HG02571 (cell line): Measurements from ENCODE around the gene CHMP6.
A peak's percentile ranks its signal among the peaks of the same experiment; 100 is the strongest.

Experiments used
- ATAC-seq: cut with Tn5 transposase; IDR thresholded peaks from one replicate; pipeline ENCODE4 v1.9.1; 2021; ENCODE audit warnings: mild to moderate bottlenecking, moderate library complexity; ENCODE audit not compliant: unreplicated experiment

The CHMP6 gene

DNA sequence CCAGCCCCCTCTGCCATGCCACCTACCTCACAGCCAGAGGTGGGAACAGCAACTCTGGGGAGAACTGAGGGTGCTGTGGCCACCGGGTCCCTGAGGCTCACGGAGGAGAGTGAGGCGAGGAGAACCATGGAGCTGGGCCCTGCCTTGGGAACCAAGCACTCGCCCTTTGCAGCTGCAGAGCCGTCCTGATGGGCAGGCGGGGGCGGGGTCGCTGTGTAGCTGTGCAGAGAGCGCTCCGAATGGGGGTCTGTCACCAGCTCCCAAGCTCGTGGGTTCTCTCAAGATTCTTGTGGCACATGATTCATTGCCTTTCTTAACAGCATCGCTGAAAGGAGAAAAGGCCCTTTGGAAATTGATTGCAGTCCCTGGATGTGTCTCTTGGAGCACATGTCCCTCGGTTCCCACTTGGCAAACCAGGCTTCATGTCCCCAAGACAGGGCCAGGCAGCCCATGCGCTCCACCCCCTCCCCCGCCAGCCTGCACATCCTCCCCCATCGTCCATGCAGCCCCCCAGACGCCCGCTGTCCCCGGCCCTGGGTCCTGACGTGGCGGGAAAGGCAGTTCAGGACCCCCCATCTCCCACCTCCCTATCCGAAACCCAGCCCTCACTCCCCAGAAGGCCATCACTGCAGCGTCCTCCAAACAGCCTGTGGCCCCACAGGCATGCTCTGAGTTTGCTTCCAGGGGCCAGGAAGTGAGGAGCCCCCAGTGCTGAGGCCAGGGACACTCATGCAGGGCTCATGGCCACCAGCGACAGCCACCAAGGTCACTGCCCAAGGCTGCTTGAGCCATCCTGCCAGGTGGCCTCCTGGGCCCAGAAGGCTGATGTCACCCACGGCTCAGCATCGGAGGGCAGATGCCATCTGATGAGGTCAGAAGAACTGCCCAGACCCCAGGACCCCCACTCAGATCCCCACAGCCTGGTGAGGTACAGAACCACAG, 20.6 kb upstream of the CHMP6 start:
- ATAC-seq = no peak

DNA sequence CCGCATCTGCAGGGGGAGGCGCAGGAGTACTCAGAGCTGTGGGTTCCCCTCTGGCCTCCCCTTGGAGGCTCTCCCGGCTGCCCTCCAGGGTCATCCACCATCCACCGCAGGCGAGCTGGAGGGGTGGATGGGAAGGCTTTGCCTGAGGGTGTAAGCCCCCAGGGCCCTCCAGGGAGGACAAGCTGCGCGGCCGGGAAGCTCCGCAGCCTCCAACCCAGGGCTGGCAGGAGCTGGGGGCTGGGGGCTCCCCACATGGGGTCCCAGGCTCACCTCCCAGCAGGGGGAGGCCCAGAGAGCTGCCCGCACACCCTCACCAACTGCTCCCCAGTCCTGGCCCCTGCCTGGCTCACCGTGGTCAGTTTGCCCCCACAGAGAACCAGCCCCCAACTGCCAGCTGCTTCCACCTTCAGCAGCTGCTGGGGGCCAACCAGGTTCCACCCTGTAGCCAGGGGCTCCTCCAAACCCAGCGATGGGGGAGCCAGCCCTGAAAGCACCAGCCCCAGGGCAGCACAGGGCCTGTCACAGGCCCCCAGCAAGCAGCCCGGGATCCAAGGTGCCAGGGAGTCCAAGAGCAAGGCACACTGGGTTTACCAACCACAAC, 19.8 kb upstream of the CHMP6 start:
- no peak for ATAC-seq

DNA sequence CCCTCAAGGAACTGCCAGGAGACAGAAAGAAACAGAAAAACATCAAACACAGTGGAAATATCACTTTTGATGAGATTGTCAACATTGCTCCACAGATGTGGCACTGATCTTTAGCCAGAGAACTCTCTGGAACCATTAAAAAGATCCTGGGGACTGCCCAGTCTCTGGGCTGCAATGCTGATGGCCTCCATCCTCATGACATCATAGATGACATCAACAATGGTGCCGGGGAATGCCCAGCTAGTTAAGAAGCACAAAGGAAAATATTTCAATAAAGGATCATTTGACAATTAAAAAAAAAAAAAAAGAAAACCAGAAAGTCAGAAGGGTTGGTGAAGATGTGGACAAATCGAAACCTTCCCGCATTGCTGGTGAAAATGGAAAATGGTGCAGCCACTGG, 14.9 kb upstream of the CHMP6 start:
- ATAC-seq = no peak

DNA sequence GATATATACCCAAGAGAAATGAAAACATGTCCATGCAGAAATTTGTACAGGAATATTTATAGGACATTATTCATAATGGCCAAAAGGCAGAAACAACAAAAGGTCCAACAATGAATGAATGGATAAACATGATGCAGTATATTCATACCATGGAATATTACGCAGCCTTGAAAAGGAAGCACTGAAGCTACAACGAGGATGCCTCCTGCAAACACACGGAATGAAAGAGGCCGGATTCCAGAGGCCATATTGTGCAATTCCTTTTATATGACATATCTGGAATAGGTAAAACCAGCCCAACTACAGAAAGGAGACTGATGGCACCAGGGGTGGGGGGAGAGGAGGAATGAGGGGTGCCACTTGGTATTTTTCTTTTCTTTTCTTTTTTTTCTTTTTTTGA, 14.5 kb upstream of the CHMP6 start:
- ATAC-seq = no peak

DNA sequence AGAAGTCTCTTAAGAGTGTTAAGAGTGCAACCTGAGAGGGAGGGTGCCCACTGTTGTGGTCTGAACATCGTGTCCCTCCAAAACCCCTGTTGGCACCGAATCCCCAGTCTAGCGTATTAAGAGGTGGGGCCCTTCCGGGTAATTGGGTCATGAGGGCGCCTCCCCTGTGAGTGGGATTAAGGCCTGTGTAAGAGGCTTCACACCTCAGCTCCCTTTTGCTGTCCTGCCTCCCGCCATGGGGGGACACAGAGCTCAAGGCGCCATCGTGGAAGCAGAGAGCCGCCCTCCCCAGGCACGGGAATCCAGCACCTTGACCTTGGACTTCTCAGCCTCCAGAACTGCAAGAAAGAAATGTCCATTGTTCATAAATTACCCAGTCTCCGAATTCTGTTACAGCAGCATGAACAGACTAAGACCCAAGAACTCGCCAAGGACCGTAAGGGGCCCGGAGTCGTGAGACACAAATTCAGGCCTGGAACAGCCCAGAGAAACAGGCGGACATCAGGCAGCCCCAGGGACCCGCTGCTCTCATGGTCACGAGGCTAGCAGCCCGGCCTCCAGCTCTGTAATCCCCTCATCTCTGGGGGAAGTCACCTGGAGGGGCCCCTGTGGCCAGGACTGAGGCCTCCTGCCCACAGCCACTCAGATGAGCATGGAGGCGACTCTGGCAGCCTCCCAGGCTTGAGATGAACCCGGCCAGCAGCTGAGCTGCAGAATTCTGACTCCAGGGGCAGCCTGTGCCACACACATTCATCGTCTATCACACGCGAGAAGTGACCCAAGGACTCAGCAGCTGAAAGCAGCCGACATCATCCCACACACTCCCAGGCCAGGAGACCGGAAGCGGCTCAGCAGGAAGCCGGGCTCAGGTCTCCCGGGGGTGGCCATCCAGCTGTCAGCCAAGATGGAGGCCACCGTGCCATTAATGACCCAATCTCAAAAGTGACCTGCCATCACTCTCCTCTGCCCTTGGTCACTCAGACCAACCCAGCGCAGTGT, 12.8 kb upstream of the CHMP6 start:
- no peak for ATAC-seq

DNA sequence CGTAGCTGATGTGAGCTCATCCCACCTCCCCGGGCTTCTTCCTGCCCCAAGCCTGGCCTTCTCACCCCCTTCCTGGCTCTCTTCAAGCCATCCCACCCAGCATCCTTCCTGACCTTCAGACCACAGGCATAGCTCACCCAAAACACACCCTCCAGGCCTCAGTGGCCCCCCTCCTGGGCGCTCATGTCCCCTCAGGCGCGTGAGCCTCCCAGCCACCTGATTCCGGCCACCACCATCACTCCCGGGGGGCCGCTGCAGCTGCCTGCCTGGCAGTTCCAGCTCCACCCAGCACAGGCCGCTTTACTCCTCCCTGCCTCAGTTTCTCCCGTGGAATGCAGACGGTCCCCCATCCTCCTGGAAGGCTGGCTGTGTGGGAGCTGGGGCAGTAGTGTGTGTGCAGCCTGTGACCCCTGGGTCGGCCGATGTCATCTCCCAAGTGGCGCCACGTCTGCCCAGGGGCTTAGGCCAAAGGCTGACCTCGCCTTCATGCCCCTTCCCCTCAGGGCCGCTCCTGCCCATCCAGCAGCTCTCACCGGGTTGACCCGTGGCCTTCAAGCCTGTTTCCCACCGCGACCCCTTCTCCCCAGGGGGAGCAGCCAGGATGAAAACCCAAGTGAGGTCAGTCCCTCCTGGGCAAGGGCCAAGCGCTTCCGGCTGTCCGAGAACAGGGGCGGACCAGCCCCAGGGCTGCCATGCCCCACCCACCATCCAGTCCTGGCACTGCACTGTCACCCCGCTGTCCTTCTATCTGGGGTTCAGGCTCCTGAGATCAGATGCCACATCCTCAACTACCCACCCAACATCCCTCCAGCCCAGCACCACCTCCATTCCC, 11.9 kb upstream of the CHMP6 start:
- no peak for ATAC-seq

DNA sequence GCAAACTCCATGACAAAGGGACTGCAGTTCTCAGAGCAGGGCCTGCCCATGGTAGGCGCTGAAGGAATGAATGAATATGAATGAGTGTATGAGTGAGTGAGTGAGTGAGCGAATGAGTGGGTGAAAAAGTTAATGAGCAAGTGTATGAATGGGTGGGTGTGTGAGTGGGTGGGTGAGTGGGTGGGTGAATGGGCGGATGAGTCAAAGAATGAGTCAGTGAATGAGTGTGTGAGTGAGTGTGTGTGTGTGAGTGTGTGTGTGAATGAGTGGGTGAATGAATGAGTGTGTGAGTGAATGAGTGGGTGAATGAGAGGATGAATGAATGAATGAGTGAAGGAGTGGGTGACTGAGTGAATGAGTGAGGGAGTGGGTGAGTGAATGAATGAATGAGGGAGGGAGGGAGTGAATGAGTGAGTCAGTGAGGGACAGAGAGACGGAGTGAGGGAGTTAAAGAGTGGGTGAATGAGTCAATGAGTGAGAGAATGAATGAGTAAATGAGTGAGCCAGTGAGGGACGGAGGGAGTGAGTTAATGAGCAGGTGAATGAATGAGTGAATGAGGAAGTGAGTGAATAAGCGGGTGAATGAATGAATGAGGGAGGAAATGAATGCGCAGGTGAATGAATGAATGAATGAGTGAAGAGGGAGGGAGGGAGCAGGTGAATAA, 11.1 kb upstream of the CHMP6 start:
- ATAC-seq = no peak

DNA sequence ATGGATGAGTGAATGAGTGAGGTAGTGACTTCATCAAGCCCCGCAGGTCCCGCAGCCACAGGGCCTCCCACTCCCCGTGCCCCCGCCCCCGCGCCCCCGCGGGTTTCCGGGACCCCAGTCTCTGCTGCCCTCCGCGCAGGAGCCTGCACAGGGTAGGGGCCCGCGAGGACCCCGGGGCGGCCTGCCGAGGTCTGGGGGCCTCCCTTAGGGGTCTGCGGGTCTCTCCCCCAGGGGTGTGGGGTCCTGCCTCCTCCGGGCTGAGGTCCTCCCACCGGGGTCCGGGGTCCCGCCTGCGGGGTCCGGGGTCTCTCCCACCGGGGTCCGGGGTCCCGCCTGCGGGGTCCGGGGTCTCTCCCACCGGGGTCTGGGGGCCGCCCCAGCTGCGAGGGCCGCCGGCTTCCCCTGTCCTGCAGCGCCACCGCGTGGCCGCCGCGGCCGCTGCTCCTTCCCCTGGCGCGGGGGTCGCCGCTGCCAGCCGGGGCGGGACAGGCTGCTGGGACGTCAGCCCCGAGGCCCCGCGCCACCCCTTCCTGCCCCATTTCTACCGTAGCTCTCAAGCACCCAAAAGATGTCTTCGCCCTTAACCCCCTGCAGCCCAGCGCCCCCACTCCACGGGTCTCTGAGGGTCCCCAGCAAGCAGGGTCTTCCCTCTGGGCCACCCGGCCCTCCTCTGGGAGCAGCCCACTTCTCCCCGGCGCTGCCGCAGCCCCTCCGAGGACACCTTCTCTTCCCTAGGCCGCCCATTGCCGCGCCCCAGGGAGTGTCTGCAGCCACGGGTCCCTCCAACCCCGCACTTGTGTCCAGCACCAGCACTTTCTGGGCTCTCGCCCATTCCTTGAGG, 10.4 kb upstream of the CHMP6 start:
- ATAC-seq = no peak

DNA sequence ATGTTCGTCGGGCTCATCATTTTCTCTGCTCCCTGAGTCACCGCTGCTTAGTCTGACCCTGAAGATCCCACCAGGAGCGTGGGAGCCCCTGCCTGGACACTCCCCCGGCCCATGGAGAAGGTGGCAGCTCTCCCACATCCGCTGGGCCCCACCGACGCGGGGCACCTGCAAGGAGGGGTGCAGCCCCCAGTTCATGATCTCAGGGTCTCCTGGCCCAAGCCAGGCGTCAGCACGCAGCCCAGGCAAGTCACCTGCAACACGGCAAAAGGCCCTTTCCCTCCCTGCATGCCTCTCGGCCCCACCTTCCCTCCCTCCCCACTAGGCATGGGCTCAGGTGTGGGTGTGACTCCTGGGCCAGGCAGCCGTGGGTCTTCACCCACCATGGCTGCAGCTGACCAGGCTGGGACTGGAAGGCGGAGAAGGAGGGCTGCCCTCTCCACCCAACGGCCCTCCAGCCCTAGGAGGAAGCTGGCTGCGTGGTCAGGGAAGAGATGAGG, 9.7 kb upstream of the CHMP6 start:
- no peak for ATAC-seq

DNA sequence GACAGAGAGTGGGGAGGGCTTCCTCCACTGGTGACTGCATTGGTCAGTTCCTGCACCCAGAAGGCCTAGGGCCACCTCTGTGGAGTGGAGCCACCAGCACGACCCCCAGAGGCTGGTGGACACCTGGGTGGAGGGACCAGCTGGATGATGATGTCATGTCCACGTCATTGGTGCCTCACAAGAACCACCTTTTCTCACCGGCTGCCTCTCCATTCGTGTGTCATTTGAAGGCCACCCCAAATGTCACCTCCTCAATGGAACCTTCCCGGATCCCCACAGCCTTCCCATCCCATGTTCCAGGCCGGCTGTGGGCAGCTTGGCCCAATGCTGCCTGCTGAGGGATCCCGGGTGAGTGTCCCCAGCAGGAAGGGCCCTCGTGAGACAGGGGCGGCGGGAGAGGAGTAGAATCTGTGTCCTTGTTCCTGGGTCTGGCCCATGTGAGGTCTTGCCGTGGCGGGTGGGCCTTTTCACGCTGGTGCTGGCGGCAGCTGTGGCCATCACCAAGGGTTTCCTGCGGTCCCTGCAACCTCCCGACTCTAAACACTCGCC, 9.1 kb upstream of the CHMP6 start:
- ATAC-seq = no peak

DNA sequence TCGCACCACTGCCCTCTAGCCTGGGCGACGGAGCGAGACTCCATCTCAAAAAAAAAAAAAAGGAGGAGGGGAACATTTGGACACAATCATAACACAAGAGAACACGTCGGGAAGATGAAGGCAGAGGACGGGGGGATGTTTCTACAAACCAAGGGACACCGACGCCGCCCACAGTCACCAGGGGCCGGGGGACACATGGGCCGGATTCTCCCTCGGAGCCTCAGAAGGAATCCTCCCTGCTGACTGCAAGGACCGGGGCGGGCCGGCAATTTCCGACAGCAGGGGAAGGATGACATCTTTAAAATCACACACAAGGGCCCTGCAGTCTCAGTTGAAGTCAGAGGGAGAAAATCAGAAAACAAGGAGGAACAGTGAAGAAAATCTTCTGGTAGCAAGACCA, 8.1 kb upstream of the CHMP6 start:
- ATAC-seq = no peak

DNA sequence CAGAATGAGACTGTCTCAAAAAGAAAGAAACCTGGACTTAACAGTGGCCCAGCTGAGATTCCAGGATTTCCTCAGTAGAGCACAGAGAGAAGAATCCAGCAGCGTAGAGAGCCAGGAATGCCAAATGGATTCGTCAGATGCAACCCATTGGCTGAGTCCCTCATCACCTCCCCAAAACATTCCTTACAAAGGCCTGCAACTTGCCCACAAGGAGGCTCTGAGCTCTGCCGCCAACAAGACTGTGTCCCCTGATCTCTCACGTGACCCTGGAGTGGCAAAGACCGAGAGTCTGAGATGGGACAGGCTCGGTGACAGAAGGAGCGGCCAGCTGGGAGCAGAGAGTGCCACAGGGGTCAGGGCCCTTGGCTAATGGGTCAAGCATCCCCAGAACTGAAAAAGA, 6.9 kb upstream of the CHMP6 start:
- no peak for ATAC-seq

DNA sequence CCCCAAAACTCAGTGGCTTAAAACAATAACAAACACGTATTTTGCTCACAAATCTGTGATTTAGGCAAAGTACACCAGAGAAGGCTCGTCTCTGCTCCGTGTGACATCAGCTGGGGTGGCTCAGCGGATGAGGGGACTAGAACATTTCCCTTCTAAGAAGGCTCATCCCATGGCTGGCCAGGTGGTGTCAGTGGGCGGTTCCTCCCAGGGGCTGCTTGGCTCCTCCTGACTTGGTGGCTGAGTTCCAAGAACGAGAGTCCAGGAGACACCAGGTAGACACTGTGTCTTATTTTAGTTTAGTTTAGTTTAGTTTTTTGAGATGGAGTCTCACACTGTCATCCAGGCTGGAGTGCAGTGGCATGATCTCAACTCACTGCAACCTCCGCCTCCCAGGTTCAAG, 5.6 kb upstream of the CHMP6 start:
- no peak for ATAC-seq

DNA sequence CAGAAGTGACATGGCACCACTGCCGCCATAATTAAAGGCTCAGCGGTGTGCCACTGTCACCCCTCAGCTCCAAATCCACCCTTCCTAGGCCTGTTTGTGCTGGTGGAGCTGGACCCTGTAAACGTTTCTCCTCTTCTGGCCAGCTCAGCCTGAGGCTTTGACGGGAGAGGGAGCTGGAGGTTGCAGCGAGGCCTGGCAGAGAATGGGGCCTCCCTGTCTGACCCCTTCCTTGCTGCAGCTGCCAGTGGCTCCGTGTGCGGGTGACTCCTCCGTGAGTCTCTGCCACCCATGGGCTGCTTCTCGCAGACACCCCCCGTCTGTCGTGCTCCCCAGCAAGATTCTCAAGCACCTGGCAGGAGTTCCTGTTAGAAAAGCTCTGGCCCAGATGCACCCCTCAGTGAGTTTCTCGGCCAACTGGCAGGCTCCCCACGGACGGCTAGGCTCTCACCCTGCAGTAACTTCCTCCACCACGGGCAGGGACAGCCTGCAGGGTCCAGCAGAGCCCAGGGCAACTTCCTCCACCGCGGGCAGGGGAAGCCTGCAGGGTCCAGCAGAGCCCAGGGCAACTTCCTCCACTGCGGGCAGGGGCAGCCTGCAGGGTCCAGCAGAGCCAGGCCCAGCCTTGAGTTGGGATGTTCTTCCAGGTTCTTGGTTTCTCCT, 4.7 kb upstream of the CHMP6 start:
- no peak for ATAC-seq

DNA sequence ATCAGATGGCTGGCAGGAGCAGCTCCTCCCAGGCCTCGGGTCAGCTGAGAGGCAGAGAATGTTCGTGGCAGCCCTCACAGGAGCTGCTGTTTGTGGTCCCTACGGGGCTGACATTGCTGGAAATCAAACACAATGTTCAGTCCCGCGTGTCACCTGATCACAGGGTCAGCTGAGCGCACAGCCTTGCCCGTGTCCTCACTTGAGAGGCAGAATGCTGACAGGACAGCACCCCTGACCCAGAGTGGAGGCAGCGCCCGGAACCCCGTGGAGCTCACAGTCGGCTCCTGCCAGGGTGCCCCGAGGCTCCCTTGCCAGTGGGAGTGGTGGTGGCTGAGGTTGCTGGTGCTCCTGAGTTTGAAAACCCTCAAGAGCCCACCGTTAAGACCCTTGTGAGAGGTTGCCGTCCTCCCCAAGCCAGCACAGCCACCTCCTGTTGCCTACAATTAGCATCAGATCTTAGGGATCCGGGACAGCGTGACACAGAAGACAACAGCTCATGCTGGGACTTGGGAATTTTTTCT, 3.6 kb upstream of the CHMP6 start:
- ATAC-seq = no peak

DNA sequence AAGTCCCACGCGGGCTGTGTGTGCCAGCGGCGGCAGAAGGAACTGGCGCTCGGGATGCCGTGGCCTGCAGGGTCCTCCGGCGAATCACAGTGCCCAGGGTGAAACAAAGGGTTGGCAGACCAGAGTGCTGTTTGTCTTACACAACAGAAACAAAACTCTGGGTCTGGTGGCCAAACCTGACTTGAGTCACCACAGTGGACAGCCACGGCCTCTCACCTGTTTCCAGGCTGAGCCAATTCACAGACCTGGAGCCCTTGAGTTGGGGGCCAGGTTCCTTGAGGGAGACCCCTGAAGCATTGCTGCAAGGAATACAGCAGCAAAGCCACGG, 2.1 kb upstream of the CHMP6 start:
- no peak for ATAC-seq

DNA sequence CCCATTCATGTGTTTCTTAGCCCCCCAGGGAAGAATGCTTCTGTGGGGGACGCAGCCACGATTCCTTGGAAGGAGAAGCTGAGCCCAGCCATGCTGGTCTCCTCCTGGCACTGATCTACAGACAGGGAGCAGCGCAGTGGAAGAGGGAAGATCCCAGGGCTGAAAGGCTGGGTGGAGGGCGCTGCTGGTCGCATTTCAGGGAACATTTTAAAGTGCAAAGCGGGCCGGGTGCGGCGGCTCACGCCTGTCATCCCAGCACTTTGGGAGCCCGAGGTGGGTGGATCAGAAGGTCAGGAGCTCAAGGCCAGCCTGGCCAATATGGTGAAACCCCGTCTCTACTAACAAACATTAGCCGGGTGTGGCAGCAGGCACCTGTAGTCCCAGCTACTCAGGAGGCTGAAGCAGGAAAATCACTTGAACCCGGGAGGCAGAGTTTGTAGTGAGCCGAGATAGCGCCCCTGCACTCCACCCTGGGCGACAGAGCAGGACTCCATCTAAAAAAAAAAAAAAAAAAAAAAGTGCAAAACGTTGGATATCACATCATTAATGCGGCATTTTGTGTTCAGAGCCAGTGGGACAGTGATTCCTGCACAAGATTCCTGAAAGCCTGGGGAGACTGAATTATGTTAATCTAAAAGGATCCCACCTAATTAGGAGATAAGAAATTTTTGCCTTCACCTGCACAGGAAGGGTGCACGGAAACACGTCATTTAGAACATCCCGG, 558 bp upstream of the CHMP6 start:
- peak; percentile 4 for ATAC-seq
